Vagina (tissue), 2 donors: ENCODE data around the gene SLC36A2.

Experiments used
- POLR2A ChIP-seq, 2 donors: fragments of 450-650 bp; IDR thresholded peaks; one replicate each; pipeline ENCODE4 v1.6.1; 2017; ENCODE audit warnings: antibody characterized with exemption in 2 of 2, mild to moderate bottlenecking in 2 of 2, moderate library complexity in 2 of 2
- TF ChIP-seq, protein P1 (sequence below), 3 experiments: fragments of 450-650 bp in 2 of 3; fragments of 200-600 bp in 1 of 3; sonication (generic) in 1 of 3; IDR thresholded peaks; one replicate each; pipeline ENCODE4 v1.5.1; 2017 to 2019; ENCODE audit warnings: antibody characterized with exemption in 3 of 3, mild to moderate bottlenecking in 2 of 3, moderate library complexity in 2 of 3

DNA sequence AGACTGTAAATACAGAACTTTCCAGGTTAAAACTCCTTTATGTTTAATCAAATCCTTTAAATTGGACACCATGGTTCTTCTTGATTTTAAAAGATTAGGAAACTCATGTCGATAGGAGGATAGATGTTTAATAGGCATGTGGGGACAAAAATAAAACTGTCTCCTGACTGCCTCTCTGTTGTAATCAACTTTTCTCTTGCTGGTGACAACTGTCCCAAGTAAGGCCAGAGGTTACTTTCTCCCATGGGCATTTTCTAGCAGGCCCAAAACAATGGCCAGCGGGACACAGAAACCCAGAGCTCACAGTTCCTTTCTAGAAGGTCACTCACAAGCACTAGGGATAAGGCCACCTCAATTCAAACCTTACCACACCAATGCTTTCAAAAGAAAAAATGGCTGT is 14.5 kb downstream of the SLC36A2 start:
- TF ChIP-seq, protein P1, sequence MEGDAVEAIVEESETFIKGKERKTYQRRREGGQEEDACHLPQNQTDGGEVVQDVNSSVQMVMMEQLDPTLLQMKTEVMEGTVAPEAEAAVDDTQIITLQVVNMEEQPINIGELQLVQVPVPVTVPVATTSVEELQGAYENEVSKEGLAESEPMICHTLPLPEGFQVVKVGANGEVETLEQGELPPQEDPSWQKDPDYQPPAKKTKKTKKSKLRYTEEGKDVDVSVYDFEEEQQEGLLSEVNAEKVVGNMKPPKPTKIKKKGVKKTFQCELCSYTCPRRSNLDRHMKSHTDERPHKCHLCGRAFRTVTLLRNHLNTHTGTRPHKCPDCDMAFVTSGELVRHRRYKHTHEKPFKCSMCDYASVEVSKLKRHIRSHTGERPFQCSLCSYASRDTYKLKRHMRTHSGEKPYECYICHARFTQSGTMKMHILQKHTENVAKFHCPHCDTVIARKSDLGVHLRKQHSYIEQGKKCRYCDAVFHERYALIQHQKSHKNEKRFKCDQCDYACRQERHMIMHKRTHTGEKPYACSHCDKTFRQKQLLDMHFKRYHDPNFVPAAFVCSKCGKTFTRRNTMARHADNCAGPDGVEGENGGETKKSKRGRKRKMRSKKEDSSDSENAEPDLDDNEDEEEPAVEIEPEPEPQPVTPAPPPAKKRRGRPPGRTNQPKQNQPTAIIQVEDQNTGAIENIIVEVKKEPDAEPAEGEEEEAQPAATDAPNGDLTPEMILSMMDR (IDR thresholded peaks at IDR 0.05) = no peak
- TF ChIP-seq POLR2A (IDR thresholded peaks at IDR 0.05) = no peak
